Measurements from ENCODE around the gene ARMC8. TPM values are rescaled to one million over a fixed set of nuclear protein-coding genes. Genes with fewer than 3 reads are reported as not detected.

Gene ARMC8
- total and polyA plus RNA-seq, 4 donors, result 48.4 to 84.3 (median 55.2) TPM

DNA sequence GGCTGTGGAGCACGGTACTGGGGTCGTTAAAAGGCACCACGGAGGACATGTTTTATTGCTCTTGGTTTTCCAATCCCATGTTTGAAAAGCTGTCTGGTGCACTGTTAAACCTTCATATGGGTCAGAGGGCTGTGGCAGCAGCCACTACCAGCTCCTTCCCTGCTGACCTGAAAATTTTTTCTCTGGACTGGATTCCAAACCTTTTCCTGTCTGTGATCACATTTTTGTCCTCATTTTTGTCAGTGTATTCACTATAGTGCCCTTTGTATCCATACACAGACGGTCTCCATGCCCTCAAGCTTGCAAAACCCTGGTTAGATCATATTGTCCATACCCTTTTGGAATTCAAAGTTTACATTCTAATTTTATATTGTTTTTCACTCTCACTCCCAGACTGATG, 72.0 kb downstream of the ARMC8 start:
- DNase-seq (ENCODE audit: low read depth in 4 of 6, low spot score in 6 of 6), result no peak
- WGBS (ENCODE audit: insufficient coverage), result 94% methylated on average over 3 of the region's 4 CpGs
- no peaks in the 10 kb centered on the region for H3K9me3 ChIP-seq (ENCODE audit: control insufficient read depth, insufficient read depth, low read length)

DNA sequence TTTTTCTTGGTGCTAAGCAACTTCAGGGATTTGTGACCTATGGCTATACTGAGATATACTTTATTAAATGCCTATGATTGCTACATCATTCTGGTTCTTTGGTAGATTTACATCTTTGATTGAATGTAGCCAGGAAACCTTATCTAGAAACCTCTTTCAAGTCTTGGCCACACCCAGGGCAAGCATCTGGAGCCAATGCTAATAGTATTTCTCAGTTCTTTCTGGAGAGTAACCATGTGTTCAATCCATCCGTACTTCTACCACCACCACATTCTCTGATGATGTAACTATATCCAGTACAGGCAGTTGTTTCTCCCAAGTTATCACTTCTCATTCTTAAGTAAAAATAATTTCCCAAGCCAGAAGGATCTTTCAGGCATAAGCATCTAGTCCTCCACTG, 73.5 kb downstream of the ARMC8 start:
- Histone ChIP-seq H3K4me1 (ENCODE audit: control insufficient read depth, insufficient read depth, low read length) (no peaks in the 10 kb centered on the region), H3K27ac (ENCODE audit: low read depth, low read length) (no peak overlapping the region), H3K9me3 (ENCODE audit: control insufficient read depth, insufficient read depth, low read length) (no peaks in the 10 kb centered on the region), H3K27me3 (ENCODE audit: control insufficient read depth, insufficient read depth, low read length) (no peaks in the 10 kb centered on the region), H3K36me3 (ENCODE audit: control insufficient read depth, insufficient read depth, low read length) (peaks cover 6% of the 10 kb centered on the region), H3K4me3 (ENCODE audit: low read depth, low read length) (no peak overlapping the region)
- no peak for DNase-seq (ENCODE audit: low read depth in 4 of 6, low spot score in 6 of 6)
- WGBS (ENCODE audit: insufficient coverage), result no CpG with 5 or more reads among the region's 1 CpG

More for the DNA sequence above, 72.0 kb downstream of the ARMC8 start:
- Histone ChIP-seq H3K27ac (ENCODE audit: low read depth, low read length) (no peak overlapping the region), H3K27me3 (ENCODE audit: control insufficient read depth, insufficient read depth, low read length) (no peaks in the 10 kb centered on the region), H3K36me3 (ENCODE audit: control insufficient read depth, insufficient read depth, low read length) (no peaks in the 10 kb centered on the region), H3K4me1 (ENCODE audit: control insufficient read depth, insufficient read depth, low read length) (no peaks in the 10 kb centered on the region), H3K4me3 (ENCODE audit: low read depth, low read length) (no peak overlapping the region)

DNA sequence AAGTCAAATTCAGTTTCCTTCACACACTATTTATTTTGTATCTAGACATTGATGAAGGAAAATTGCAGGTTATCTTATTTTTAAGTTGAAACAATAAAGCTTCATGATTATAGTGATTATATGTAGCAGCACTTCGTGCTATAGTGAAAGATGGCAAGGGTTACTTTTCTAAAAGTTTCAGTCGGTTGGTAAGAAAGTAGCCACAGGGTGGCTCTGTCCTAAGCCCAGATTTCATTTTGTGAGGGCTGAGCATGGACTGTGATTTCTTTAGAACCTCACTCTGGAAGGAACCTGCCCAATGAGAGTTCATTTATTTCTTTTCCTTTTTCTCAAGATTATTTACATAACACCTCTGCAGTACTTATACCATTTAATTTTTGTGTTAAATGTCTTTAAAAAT, 76.0 kb downstream of the ARMC8 start:
- Histone ChIP-seq H3K27ac (ENCODE audit: low read depth, low read length) (no peak overlapping the region), H3K9me3 (ENCODE audit: control insufficient read depth, insufficient read depth, low read length) (no peaks in the 10 kb centered on the region), H3K4me3 (ENCODE audit: low read depth, low read length) (no peak overlapping the region), H3K36me3 (ENCODE audit: control insufficient read depth, insufficient read depth, low read length) (peaks cover 10% of the 10 kb centered on the region), H3K27me3 (ENCODE audit: control insufficient read depth, insufficient read depth, low read length) (no peaks in the 10 kb centered on the region), H3K4me1 (ENCODE audit: control insufficient read depth, insufficient read depth, low read length) (no peaks in the 10 kb centered on the region)
- WGBS (ENCODE audit: insufficient coverage), result 100% methylated on average over 1 of the region's 2 CpGs
- DNase-seq (ENCODE audit: low read depth in 4 of 6, low spot score in 6 of 6), result peak in 2 of 6 donors; percentile 4 to 10

DNA sequence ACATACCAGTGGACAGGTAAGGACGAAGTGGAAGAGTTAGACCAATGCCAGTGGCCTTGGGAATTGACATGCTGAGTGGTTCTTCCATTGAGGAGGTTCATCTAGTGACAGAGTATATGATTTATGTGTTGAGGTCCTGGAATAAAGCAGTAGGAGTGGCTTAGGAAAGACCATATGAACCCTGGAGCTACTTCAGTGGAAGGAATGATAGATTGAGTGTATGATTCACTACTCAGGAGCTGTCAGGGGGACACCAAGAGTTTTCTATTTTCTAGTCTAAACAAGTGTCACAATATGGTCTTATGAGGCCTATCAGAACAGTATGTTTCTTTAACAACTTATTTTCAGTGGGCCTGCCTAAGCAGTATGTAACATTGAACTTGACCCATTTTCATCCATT, 78.6 kb downstream of the ARMC8 start:
- DNase-seq (ENCODE audit: low read depth in 4 of 6, low spot score in 6 of 6), result no peak
- Histone ChIP-seq H3K27ac (ENCODE audit: low read depth, low read length) (no peak overlapping the region), H3K27me3 (ENCODE audit: control insufficient read depth, insufficient read depth, low read length) (no peaks in the 10 kb centered on the region), H3K9me3 (ENCODE audit: control insufficient read depth, insufficient read depth, low read length) (no peaks in the 10 kb centered on the region), H3K4me3 (ENCODE audit: low read depth, low read length) (no peak overlapping the region), H3K36me3 (ENCODE audit: control insufficient read depth, insufficient read depth, low read length) (peaks cover 10% of the 10 kb centered on the region), H3K4me1 (ENCODE audit: control insufficient read depth, insufficient read depth, low read length) (no peaks in the 10 kb centered on the region)
- WGBS (ENCODE audit: insufficient coverage), result 100% methylated on average over 1 of the region's 1 CpG

DNA sequence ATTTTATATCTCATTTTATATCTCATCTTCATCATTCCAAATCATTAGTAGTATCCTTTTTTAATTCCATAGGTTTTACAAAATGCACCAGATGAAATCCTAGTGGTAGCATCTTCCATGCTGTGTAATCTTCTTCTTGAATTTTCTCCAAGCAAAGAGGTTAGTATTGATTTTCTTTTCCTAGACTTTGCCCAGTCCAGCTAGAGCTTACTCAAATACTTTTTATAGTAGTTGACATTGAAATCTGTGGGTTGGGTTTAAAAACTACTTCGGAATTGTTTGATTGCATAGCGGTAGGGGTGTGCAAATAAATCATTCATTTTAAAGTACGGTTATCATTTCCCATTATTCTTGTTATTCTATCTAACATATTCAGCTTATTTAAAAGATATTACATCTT, 80.0 kb downstream of the ARMC8 start:
- H3K36me3 ChIP-seq (ENCODE audit: control insufficient read depth, insufficient read depth, low read length), result peaks cover 10% of the 10 kb centered on the region
- DNase-seq (ENCODE audit: low read depth in 4 of 6, low spot score in 6 of 6), result no peak
- no peaks in the 10 kb centered on the region for H3K9me3 ChIP-seq (ENCODE audit: control insufficient read depth, insufficient read depth, low read length)
- WGBS (ENCODE audit: insufficient coverage), result no CpG with 5 or more reads among the region's 3 CpGs
- no peaks in the 10 kb centered on the region for H3K27me3 ChIP-seq (ENCODE audit: control insufficient read depth, insufficient read depth, low read length)
- no peaks in the 10 kb centered on the region for H3K4me1 ChIP-seq (ENCODE audit: control insufficient read depth, insufficient read depth, low read length)
- H3K4me3 ChIP-seq (ENCODE audit: low read depth, low read length), result no peak overlapping the region
- no peak overlapping the region for H3K27ac ChIP-seq (ENCODE audit: low read depth, low read length)

DNA sequence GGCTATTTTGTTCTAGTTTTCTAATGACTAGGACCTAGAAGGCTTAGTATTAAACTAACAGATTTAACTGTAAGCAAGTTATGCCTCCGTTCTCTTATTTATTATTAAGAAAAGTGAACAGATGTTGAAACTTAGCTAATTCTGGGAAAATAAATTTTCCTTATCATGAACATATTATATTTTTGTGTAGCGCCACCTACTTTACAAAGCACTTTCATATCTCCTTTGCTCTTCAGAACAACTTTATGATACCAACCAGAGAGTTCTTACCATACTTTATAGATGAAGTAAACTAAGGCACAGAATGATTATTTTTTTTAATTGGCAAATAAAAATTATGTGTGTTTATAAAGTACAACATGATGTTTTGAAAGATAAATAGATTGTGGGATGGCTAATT, 83.1 kb downstream of the ARMC8 start:
- DNase-seq (ENCODE audit: low read depth in 4 of 6, low spot score in 6 of 6), result no peak
- Histone ChIP-seq H3K27me3 (ENCODE audit: control insufficient read depth, insufficient read depth, low read length) (no peaks in the 10 kb centered on the region), H3K36me3 (ENCODE audit: control insufficient read depth, insufficient read depth, low read length) (peaks cover 18% of the 10 kb centered on the region), H3K4me3 (ENCODE audit: low read depth, low read length) (no peak overlapping the region), H3K9me3 (ENCODE audit: control insufficient read depth, insufficient read depth, low read length) (no peaks in the 10 kb centered on the region), H3K4me1 (ENCODE audit: control insufficient read depth, insufficient read depth, low read length) (no peaks in the 10 kb centered on the region), H3K27ac (ENCODE audit: low read depth, low read length) (no peak overlapping the region)
- no CpG with 5 or more reads among the region's 2 CpGs for WGBS (ENCODE audit: insufficient coverage)

DNA sequence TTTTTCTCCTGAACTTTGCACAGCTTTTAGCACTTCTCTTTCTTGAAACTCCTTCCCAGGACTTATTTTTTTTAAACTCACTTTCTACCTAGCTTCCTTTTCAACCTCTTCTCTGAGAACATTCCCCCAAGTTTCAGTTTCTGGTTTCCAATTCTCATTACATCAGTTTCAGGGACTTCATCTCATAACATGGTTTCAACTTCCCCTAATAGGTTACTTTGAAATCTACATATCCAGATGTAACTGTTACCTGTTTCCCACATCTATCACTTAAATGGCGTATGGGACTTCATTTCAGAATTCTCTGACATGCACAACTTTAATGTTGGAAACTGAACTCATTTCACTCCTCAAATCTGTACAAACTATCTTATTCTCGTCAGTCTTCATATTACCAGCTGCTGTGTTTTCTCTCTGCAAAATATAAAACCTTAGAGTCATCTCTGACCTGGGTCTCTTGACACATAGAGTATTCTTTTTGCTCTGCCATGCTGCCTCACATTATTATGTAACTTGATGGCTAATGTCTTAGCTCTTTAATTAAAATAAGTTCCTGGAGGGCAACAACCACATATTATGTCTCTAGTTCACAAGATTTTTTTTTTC, 84.2 kb downstream of the ARMC8 start:
- WGBS (ENCODE audit: insufficient coverage), result 100% methylated on average over 1 of the region's 2 CpGs
- no peaks in the 10 kb centered on the region for H3K4me1 ChIP-seq (ENCODE audit: control insufficient read depth, insufficient read depth, low read length)

DNA sequence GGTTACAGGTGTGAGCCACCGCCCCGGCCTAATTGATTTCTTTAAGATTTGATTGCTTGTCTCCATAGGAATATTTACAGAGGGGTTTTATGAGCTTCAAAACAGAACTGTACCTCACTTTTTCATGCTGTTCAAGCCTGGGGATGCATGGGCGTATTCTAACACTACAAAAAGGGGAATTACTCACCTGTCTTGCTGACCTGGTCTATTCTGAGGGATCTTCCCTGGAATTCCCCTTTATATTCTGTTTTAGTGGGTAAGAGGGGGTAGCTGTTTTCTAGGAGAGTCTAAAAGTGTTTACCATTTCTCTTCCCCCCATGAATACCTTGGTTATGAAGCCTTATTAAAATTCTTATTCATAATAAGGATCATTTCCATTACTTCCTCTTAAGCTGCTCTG, 94.5 kb downstream of the ARMC8 start:
- Histone ChIP-seq H3K4me3 (ENCODE audit: low read depth, low read length) (no peak overlapping the region), H3K27ac (ENCODE audit: low read depth, low read length) (no peak overlapping the region), H3K27me3 (ENCODE audit: control insufficient read depth, insufficient read depth, low read length) (no peaks in the 10 kb centered on the region), H3K4me1 (ENCODE audit: control insufficient read depth, insufficient read depth, low read length) (no peaks in the 10 kb centered on the region), H3K36me3 (ENCODE audit: control insufficient read depth, insufficient read depth, low read length) (peaks cover 20% of the 10 kb centered on the region), H3K9me3 (ENCODE audit: control insufficient read depth, insufficient read depth, low read length) (no peaks in the 10 kb centered on the region)
- no CpG with 5 or more reads among the region's 3 CpGs for WGBS (ENCODE audit: insufficient coverage)
- DNase-seq (ENCODE audit: low read depth in 4 of 6, low spot score in 6 of 6), result no peak

More for the DNA sequence above, 84.2 kb downstream of the ARMC8 start:
- Histone ChIP-seq H3K4me3 (ENCODE audit: low read depth, low read length) (no peak overlapping the region), H3K27ac (ENCODE audit: low read depth, low read length) (no peak overlapping the region), H3K36me3 (ENCODE audit: control insufficient read depth, insufficient read depth, low read length) (peaks cover 20% of the 10 kb centered on the region), H3K9me3 (ENCODE audit: control insufficient read depth, insufficient read depth, low read length) (no peaks in the 10 kb centered on the region), H3K27me3 (ENCODE audit: control insufficient read depth, insufficient read depth, low read length) (no peaks in the 10 kb centered on the region)
- DNase-seq (ENCODE audit: low read depth in 4 of 6, low spot score in 6 of 6), result no peak

DNA sequence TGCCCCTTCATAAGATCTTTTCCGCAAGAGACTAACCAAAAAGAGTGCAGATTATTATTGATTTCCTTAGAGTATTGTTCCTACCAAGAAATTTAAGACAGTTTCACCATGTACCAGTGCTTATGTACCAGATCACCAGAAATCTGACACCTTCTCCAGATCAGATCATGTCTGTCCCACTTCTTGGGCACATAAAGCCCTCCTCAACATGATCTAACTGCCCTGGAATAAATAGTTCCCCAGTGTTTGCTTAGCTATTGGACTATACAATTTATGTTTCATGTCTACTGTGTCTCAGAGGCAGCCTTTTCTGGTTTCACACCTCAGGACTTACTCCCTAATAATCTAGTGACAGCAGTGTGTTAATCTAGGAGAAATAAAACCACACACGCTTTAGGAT, 95.7 kb downstream of the ARMC8 start:
- Histone ChIP-seq H3K36me3 (ENCODE audit: control insufficient read depth, insufficient read depth, low read length) (peaks cover 20% of the 10 kb centered on the region), H3K9me3 (ENCODE audit: control insufficient read depth, insufficient read depth, low read length) (no peaks in the 10 kb centered on the region), H3K27me3 (ENCODE audit: control insufficient read depth, insufficient read depth, low read length) (no peaks in the 10 kb centered on the region), H3K4me1 (ENCODE audit: control insufficient read depth, insufficient read depth, low read length) (no peaks in the 10 kb centered on the region), H3K27ac (ENCODE audit: low read depth, low read length) (no peak overlapping the region), H3K4me3 (ENCODE audit: low read depth, low read length) (no peak overlapping the region)
- DNase-seq (ENCODE audit: low read depth in 4 of 6, low spot score in 6 of 6), result no peak
- no CpG with 5 or more reads among the region's 2 CpGs for WGBS (ENCODE audit: insufficient coverage)

DNA sequence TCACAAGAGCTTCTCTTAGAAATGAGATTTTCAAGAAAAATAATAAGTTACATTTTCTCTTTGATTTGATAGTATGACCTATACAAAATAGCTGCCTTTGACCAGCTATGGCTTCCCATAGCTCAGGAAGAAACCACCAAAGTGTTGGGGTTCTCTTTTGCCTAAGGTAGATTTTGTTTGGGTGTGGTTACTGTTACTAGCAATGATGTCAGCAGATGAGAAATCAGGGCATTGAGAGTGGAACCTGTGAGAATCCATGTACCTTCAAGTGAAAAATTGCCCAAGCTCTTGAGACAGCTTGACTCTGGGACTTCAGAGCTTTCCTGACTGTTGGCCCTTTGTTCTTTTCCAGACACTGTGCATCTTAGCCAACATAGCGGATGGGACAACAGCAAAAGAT, 97.0 kb downstream of the ARMC8 start:
- DNase-seq (ENCODE audit: low read depth in 4 of 6, low spot score in 6 of 6), result no peak
- no peaks in the 10 kb centered on the region for H3K27me3 ChIP-seq (ENCODE audit: control insufficient read depth, insufficient read depth, low read length)
- H3K9me3 ChIP-seq (ENCODE audit: control insufficient read depth, insufficient read depth, low read length), result no peaks in the 10 kb centered on the region
- peaks cover 19% of the 10 kb centered on the region for H3K36me3 ChIP-seq (ENCODE audit: control insufficient read depth, insufficient read depth, low read length)
- 100% methylated on average over 1 of the region's 1 CpG for WGBS (ENCODE audit: insufficient coverage)
- H3K4me1 ChIP-seq (ENCODE audit: control insufficient read depth, insufficient read depth, low read length), result no peaks in the 10 kb centered on the region
- H3K27ac ChIP-seq (ENCODE audit: low read depth, low read length), result no peak overlapping the region
- no peak overlapping the region for H3K4me3 ChIP-seq (ENCODE audit: low read depth, low read length)
